H9 (cell line): ENCODE data around the gene DDX24. TPM values are rescaled to one million over a fixed set of nuclear protein-coding genes. Genes with fewer than 3 reads are reported as not detected.

Experiments
- DNase-seq: peaks from one replicate; pipeline ENCODE4 v3.0.0-alpha.2; 2017
- H2AFZ ChIP-seq: one replicate; pipeline ENCODE4 v1.6.1; 2013; ENCODE audit warnings: mild to moderate bottlenecking, low read length, control low read depth, moderate library complexity
- H2AK5ac ChIP-seq: 2 replicates; pipeline ENCODE4 v1.6.1; 2013; ENCODE audit warnings: low read length, control low read depth, mixed read lengths; ENCODE audit not compliant: insufficient read length
- H2BK120ac ChIP-seq: one replicate; pipeline ENCODE4 v1.6.1; 2013; ENCODE audit warnings: low read depth, mild to moderate bottlenecking, low read length, control low read depth, inconsistent platforms; ENCODE audit not compliant: poor library complexity, severe bottlenecking
- H2BK12ac ChIP-seq: 2 replicates; pipeline ENCODE4 v1.6.1; 2013; ENCODE audit warnings: low read length, control low read depth, mixed read lengths, low read depth; ENCODE audit not compliant: insufficient read length
- H2BK15ac ChIP-seq: 2 replicates; pipeline ENCODE4 v1.6.1; 2013; ENCODE audit warnings: low read depth, low read length, control low read depth
- H2BK20ac ChIP-seq: one replicate; pipeline ENCODE4 v1.6.1; 2013; ENCODE audit warnings: low read depth, mild to moderate bottlenecking, low read length, control low read depth, inconsistent platforms; ENCODE audit not compliant: poor library complexity, severe bottlenecking
- H2BK5ac ChIP-seq: 2 replicates; pipeline ENCODE4 v1.6.1; 2013; ENCODE audit warnings: low read length, control low read depth, mixed read lengths; ENCODE audit not compliant: insufficient read length
- H3K14ac ChIP-seq: 2 replicates; pipeline ENCODE4 v1.6.1; 2013; ENCODE audit warnings: low read length, control low read depth; ENCODE audit not compliant: insufficient read depth
- H3K18ac ChIP-seq: 2 replicates; pipeline ENCODE4 v1.6.1; 2013; ENCODE audit warnings: low read depth, mild to moderate bottlenecking, mixed read lengths, low read length, control low read depth; ENCODE audit not compliant: insufficient read length
- H3K23ac ChIP-seq: 2 replicates; pipeline ENCODE4 v1.6.1; 2013; ENCODE audit warnings: low read length, control low read depth, mixed read lengths, low read depth; ENCODE audit not compliant: insufficient read length
- H3K23me2 ChIP-seq: 2 replicates; pipeline ENCODE4 v1.6.1; 2013; ENCODE audit warnings: low read depth, mild to moderate bottlenecking, mixed read lengths, low read length, control low read depth; ENCODE audit not compliant: insufficient read length, poor library complexity, severe bottlenecking
- H3K27ac ChIP-seq: 2 replicates; pipeline ENCODE4 v1.5.1; 2013; ENCODE audit warnings: low read length, control low read depth, mixed read lengths, low read depth; ENCODE audit not compliant: insufficient read length
- H3K27me3 ChIP-seq: 2 replicates; pipeline ENCODE4 v1.6.1; 2013; ENCODE audit warnings: low read length, control low read depth, inconsistent platforms; ENCODE audit not compliant: insufficient read depth
- H3K4ac ChIP-seq: 2 replicates; pipeline ENCODE4 v1.6.1; 2013; ENCODE audit warnings: low read depth, mild to moderate bottlenecking, control low read depth, inconsistent platforms, low read length, moderate library complexity
- H3K4me1 ChIP-seq: 2 replicates; pipeline ENCODE4 v1.6.1; 2013; ENCODE audit warnings: low read length, control low read depth, inconsistent platforms; ENCODE audit not compliant: insufficient read depth
- H3K4me2 ChIP-seq: 2 replicates; pipeline ENCODE4 v1.6.1; 2013; ENCODE audit warnings: low read length, control low read depth, mixed read lengths; ENCODE audit not compliant: insufficient read length, insufficient read depth
- H3K56ac ChIP-seq: 2 replicates; pipeline ENCODE4 v1.6.1; 2013; ENCODE audit warnings: low read depth, mild to moderate bottlenecking, mixed read lengths, low read length, control low read depth; ENCODE audit not compliant: insufficient read length
- H3K79me1 ChIP-seq: 2 replicates; pipeline ENCODE4 v1.6.1; 2013; ENCODE audit warnings: low read depth, mild to moderate bottlenecking, moderate library complexity, low read length, control low read depth, inconsistent platforms; ENCODE audit not compliant: insufficient read depth, poor library complexity, severe bottlenecking
- H3K79me2 ChIP-seq: 2 replicates; pipeline ENCODE4 v1.6.1; 2013; ENCODE audit warnings: low read length, control low read depth, inconsistent platforms; ENCODE audit not compliant: insufficient read depth
- H3K9ac ChIP-seq: 2 replicates; pipeline ENCODE4 v1.6.1; 2013; ENCODE audit warnings: low read length, control low read depth, mixed read lengths; ENCODE audit not compliant: insufficient read length; ENCODE audit errors: extremely low read depth
- H3K9me3 ChIP-seq: one replicate; pipeline ENCODE4 v1.6.1; 2013; ENCODE audit warnings: low read depth, low read length, inconsistent platforms; ENCODE audit not compliant: control insufficient read depth
- H3T11ph ChIP-seq: one replicate; pipeline ENCODE4 v1.6.1; 2013; ENCODE audit warnings: mild to moderate bottlenecking, low read length, control low read depth, inconsistent platforms
- H4K20me1 ChIP-seq: one replicate; pipeline ENCODE4 v1.6.1; 2013; ENCODE audit not compliant: control insufficient read depth, insufficient read length, insufficient read depth
- H4K5ac ChIP-seq: 2 replicates; pipeline ENCODE4 v1.6.1; 2013; ENCODE audit warnings: low read depth, mild to moderate bottlenecking, mixed read lengths, low read length, control low read depth; ENCODE audit not compliant: insufficient read length
- H4K8ac ChIP-seq: replicated peaks from 2 replicates; pipeline ENCODE4 v1.6.1; 2013; ENCODE audit warnings: low read length, control low read depth, mixed read lengths, low read depth; ENCODE audit not compliant: insufficient read length
- H4K91ac ChIP-seq: 2 replicates; pipeline ENCODE4 v1.6.1; 2013; ENCODE audit warnings: low read depth, mild to moderate bottlenecking, moderate library complexity, mixed read lengths, low read length, control low read depth; ENCODE audit not compliant: insufficient read length
- H3K27ac Mint-ChIP-seq, 3 experiments: 2 replicates in 2 of 3; 3 replicates in 1 of 3; pipeline ENCODE4 v1.8.0; 2020 to 2021; ENCODE audit warnings: mixed read lengths in 3 of 3, mild to moderate bottlenecking in 1 of 3, moderate library complexity in 1 of 3
- H3K27me3 Mint-ChIP-seq: 2 replicates; pipeline ENCODE4 v1.8.0; 2021; ENCODE audit warnings: low read depth, mild to moderate bottlenecking, moderate library complexity, mixed read lengths
- H3K36me3 Mint-ChIP-seq, 3 experiments: 2 replicates in 2 of 3; 3 replicates in 1 of 3; pipeline ENCODE4 v1.8.0; 2020 to 2021; ENCODE audit warnings: low read depth in 3 of 3, mixed read lengths in 3 of 3; ENCODE audit not compliant: insufficient read depth in 1 of 3
- H3K4me1 Mint-ChIP-seq, 2 experiments: 2 replicates each; pipeline ENCODE4 v1.8.0; 2020; ENCODE audit warnings: mixed read lengths in 2 of 2
- H3K4me3 Mint-ChIP-seq, 2 experiments: 2 replicates in 1 of 2; 3 replicates in 1 of 2; pipeline ENCODE4 v1.8.0; 2020 to 2021; ENCODE audit warnings: mild to moderate bottlenecking in 2 of 2, mixed read lengths in 2 of 2, moderate library complexity in 1 of 2
- H3K9me3 Mint-ChIP-seq, 2 experiments: 2 replicates in 1 of 2; 3 replicates in 1 of 2; pipeline ENCODE4 v1.8.0; 2020; ENCODE audit warnings: mild to moderate bottlenecking in 2 of 2, mixed read lengths in 2 of 2, moderate library complexity in 1 of 2
- CTCF ChIP-seq: fragments of 200-600 bp; sonication (generic); conservative IDR thresholded peaks from 3 replicates; pipeline ENCODE4 v1.8.0; 2021; ENCODE audit warnings: antibody characterized with exemption, mild to moderate bottlenecking
- WGBS: extraction: QIAGEN DNeasy Blood & Tissue Kit; methylation state at CpG from one replicate; pipeline ENCODE4 v1.1.7; 2013; ENCODE audit warnings: missing lambda C conversion rate, low lambda C conversion rate, mixed read lengths; ENCODE audit not compliant: insufficient read length; ENCODE audit errors: extremely low coverage; 5-methylcytosine and 5-hydroxymethylcytosine counted together
- total RNA-seq: library from RNA; stranded (reverse); gene quantifications from 2 replicates; pipeline ENCODE4 v1.2.1, GENCODE V29; 2021

The DDX24 gene
- total RNA-seq, 1 experiment from 2014 or later, result 172 TPM

- Histone ChIP-seq H2AK5ac (no peak overlapping the region), H3K4ac (no peak overlapping the region), H3K9me3 (no peaks in the 10 kb centered on the region), H3K18ac (no peak overlapping the region), H3K79me1 (no peaks in the 10 kb centered on the region), H4K20me1 (no peaks in the 10 kb centered on the region), H3K14ac (no peak overlapping the region), H2BK120ac (no peak overlapping the region), H2BK12ac (no peak overlapping the region), H3K27ac (no peak overlapping the region), H2AFZ (no peak overlapping the region), H3K4me1 (no peaks in the 10 kb centered on the region), H3K79me2 (no peaks in the 10 kb centered on the region), H4K8ac (no peak overlapping the region), H2BK20ac (no peak overlapping the region), H3K4me2 (no peak overlapping the region), H3K23ac (no peak overlapping the region), H3K56ac (no peak overlapping the region), H4K5ac (no peak overlapping the region), H2BK15ac (no peak overlapping the region), H3K27me3 (no peaks in the 10 kb centered on the region), H3K23me2 (no peaks in the 10 kb centered on the region), H3T11ph (no peak overlapping the region), H4K91ac (no peak overlapping the region), H2BK5ac (no peak overlapping the region), H3K9ac (no peak overlapping the region)
- WGBS, result no CpG with 5 or more reads among the region's 2 CpGs
- Mint-ChIP-seq H3K36me3 (no peaks in the 10 kb centered on the region), H3K9me3 (no peaks in the 10 kb centered on the region; a peak in 1 of 5 replicates), H3K4me1 (peaks cover 3 to 18% of the 10 kb centered on the region in 2 experiments; a peak in 3 of 4 replicates), H3K27ac (no peak overlapping the region), H3K27me3 (peaks cover 19% of the 10 kb centered on the region), H3K4me3 (no peak overlapping the region)
- TF ChIP-seq CTCF, result 0 out of 3 replicates have a peak, but pooled peaks have one; percentile 18
- DNase-seq, result no peak
These were observed 65.8 kb downstream of the DDX24 start for GRCh38 chr14:94015223-94015622.
